ENCODE data around the gene ETS1. TPM values are rescaled to one million over a fixed set of nuclear protein-coding genes. Genes with fewer than 3 reads are reported as not detected.

Gene ETS1
- total and polyA plus RNA-seq, 12 donors, result 9.6 to 61.7 (median 43.1) TPM

DNA sequence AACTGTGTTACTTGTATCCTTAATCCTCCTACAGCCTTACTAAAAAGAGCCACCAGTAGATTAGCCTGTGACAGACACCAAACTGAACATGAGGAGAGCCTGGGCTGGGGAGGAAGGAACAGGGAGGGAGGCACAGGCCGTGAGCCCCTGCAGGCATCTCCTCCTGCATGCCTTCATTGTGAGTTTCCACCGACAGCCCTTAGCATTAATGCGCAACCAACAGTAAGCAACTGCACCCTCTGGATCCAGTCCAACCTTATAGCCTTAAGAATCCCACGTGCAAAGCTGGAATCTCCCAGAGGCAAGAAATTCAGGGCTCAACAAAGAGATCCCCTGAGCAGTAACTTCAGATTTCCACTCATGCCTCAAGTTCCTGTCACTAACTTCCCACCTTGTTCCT lies 84.6 kb downstream of the ETS1 start:
- no peak for TF ChIP-seq POLR2A (IDR thresholded peaks at IDR 0.05)
- TF ChIP-seq, protein P1, sequence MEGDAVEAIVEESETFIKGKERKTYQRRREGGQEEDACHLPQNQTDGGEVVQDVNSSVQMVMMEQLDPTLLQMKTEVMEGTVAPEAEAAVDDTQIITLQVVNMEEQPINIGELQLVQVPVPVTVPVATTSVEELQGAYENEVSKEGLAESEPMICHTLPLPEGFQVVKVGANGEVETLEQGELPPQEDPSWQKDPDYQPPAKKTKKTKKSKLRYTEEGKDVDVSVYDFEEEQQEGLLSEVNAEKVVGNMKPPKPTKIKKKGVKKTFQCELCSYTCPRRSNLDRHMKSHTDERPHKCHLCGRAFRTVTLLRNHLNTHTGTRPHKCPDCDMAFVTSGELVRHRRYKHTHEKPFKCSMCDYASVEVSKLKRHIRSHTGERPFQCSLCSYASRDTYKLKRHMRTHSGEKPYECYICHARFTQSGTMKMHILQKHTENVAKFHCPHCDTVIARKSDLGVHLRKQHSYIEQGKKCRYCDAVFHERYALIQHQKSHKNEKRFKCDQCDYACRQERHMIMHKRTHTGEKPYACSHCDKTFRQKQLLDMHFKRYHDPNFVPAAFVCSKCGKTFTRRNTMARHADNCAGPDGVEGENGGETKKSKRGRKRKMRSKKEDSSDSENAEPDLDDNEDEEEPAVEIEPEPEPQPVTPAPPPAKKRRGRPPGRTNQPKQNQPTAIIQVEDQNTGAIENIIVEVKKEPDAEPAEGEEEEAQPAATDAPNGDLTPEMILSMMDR (IDR thresholded peaks at IDR 0.05), result no peak
- H3K27me3 ChIP-seq, result no peaks in the 10 kb centered on the region
- peak overlapping the region in 1 of 5 donors; percentile 49 for H3K27ac ChIP-seq
- H3K4me3 ChIP-seq, result no peak overlapping the region
- 49 to 70% (median 64%) methylated on average over 4 of the region's 4 CpGs for WGBS, 4 donors
- H3K36me3 ChIP-seq (replicated peaks in 1 of 2), result no peaks in the 10 kb centered on the region
- H3K4me1 ChIP-seq (replicated peaks in 1 of 2), result peaks cover 32 to 73% of the 10 kb centered on the region in 2 donors
- intact Hi-C loops (cut with DNase I), result no loop called here
- no peak for DNase-seq
- H3K9me3 ChIP-seq (replicated peaks in 1 of 3), result no peaks in the 10 kb centered on the region

DNA sequence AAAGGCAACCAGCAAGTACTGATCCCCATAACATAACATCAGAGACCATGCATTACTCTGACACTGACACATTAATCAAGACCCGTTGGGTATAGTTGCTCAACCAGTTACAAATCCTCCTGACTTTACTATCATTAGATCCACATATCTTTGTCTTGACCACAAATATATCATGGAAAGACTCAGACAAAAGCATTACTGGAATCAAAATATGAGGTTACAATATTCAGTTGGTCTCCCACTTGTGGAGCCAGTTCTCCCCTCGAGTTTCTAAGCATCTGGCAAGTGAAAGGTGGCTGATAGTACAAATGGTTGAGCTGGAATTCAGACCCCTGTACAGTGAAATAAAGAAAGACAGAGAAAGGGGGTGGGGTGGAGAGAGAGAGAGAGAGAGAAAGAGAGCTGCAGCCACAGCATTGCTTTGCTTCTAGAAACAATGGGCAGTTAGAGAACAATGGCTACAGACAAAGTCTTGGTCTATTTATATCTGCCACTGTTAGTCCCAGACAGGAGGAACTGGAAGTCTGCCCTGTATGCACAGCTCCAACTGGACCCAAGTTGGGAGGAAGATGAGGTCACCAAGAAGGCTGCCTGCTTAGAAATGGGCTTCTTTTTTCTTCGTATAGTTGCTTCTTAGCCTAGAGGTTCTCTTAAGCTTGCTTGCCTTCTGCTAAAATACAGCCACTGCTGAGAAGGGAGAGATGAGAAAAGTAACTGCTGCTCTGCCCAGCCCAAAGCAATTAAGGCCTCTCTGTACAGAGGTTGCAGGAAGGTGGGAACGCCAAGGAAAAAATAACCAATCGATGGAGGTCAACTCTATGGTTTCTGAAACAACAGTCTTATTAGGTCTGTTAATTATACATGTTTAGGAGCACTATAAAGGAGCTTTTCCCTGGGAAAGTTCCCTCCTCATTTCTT lies 85.5 kb downstream of the ETS1 start:
- Histone ChIP-seq H3K27ac (peak overlapping the region in 2 of 5 donors; percentile 1 to 49), H3K4me3 (no peak overlapping the region), H3K9me3 (replicated peaks in 1 of 3) (no peaks in the 10 kb centered on the region), H3K36me3 (replicated peaks in 1 of 2) (no peaks in the 10 kb centered on the region), H3K27me3 (no peaks in the 10 kb centered on the region), H3K4me1 (replicated peaks in 1 of 2) (peaks cover 30 to 73% of the 10 kb centered on the region in 2 donors)
- TF ChIP-seq POLR2A (IDR thresholded peaks at IDR 0.05), result peak in 1 of 2 donors; percentile 9
- TF ChIP-seq, protein P1 (IDR thresholded peaks at IDR 0.05), result no peak
- intact Hi-C loops (cut with DNase I), result no loop called here
- 58 to 70% (median 62%) methylated on average over 5 of the region's 5 CpGs for WGBS, 4 donors
- peak in 4 of 7 donors; percentile 33 to 69 (median 52) for DNase-seq

DNA sequence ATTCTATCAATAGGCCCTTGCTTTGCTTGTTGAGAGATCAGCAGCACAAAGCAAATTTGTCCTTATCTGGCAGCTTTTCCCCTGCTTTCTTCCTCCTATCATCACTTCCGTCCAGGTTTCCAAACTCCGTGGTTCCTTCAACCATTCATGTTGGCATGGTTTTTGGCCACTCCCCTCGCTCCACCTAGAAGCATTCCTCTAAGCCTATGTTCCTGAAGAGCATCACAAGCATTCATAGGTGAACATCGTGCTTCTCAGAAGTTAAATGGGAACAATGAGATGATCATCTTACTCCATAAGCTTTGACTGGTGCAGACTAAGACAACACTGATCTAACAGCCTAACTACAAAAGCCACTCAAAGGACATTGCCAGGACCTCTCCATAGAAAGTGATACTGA lies 86.3 kb downstream of the ETS1 start:
- Histone ChIP-seq H3K36me3 (replicated peaks in 1 of 2) (no peaks in the 10 kb centered on the region), H3K4me1 (replicated peaks in 1 of 2) (peaks cover 34 to 77% of the 10 kb centered on the region in 2 donors), H3K4me3 (no peak overlapping the region), H3K27ac (peak overlapping the region in 1 of 5 donors; percentile 38), H3K9me3 (replicated peaks in 1 of 3) (no peaks in the 10 kb centered on the region), H3K27me3 (no peaks in the 10 kb centered on the region)
- intact Hi-C loops (cut with DNase I), result no loop called here
- TF ChIP-seq POLR2A (IDR thresholded peaks at IDR 0.05), result no peak
- TF ChIP-seq, protein P1 (IDR thresholded peaks at IDR 0.05), result no peak
- whole genome bisulfite sequencing, 4 donors, result 74 to 90% (median 78%) methylated on average over 4 of the region's 4 CpGs
- no peak for DNase-seq

DNA sequence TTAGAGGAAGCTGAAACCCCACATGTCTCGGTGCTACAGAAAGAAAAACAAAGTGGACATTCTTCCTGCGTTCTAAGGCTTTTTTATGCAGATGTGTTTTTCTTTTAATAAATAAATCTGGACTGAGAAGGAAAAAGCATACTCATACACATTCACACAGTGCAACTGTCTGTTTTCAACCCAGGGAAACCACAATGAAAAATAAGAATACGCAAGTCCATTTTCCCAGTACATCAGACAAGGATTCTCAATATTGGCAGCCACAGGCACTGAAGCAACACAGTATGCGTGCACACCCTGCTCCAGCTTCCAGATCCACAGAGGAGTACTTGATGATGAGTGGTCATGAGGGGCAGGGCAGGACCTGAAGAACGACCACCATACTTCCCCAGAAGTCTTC lies 86.9 kb downstream of the ETS1 start:
- intact Hi-C loops (cut with DNase I), result no loop called here
- TF ChIP-seq, protein P1 (IDR thresholded peaks at IDR 0.05), result no peak
- no peak for TF ChIP-seq POLR2A (IDR thresholded peaks at IDR 0.05)
- 62 to 70% (median 64%) methylated on average over 5 of the region's 5 CpGs for WGBS, 4 donors
- H3K4me1 ChIP-seq (replicated peaks in 1 of 2), result peaks cover 34 to 77% of the 10 kb centered on the region in 2 donors
- H3K9me3 ChIP-seq (replicated peaks in 1 of 3), result no peaks in the 10 kb centered on the region
- H3K4me3 ChIP-seq, result no peak overlapping the region
- no peaks in the 10 kb centered on the region for H3K27me3 ChIP-seq
- DNase-seq, result no peak
- no peaks in the 10 kb centered on the region for H3K36me3 ChIP-seq (replicated peaks in 1 of 2)
- H3K27ac ChIP-seq, result peak overlapping the region in 1 of 5 donors; percentile 38

All from adrenal gland (tissue), 12 donors.